Measurements from ENCODE around the gene BLOC1S4.
"Not testable (repeated sequence)": the region's sequence is repeated elsewhere in the genome, so short reads cannot be mapped to it uniquely, and the experiment has no call there.

Gene BLOC1S4, protein sequence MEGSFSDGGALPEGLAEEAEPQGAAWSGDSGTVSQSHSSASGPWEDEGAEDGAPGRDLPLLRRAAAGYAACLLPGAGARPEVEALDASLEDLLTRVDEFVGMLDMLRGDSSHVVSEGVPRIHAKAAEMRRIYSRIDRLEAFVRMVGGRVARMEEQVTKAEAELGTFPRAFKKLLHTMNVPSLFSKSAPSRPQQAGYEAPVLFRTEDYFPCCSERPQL

DNA sequence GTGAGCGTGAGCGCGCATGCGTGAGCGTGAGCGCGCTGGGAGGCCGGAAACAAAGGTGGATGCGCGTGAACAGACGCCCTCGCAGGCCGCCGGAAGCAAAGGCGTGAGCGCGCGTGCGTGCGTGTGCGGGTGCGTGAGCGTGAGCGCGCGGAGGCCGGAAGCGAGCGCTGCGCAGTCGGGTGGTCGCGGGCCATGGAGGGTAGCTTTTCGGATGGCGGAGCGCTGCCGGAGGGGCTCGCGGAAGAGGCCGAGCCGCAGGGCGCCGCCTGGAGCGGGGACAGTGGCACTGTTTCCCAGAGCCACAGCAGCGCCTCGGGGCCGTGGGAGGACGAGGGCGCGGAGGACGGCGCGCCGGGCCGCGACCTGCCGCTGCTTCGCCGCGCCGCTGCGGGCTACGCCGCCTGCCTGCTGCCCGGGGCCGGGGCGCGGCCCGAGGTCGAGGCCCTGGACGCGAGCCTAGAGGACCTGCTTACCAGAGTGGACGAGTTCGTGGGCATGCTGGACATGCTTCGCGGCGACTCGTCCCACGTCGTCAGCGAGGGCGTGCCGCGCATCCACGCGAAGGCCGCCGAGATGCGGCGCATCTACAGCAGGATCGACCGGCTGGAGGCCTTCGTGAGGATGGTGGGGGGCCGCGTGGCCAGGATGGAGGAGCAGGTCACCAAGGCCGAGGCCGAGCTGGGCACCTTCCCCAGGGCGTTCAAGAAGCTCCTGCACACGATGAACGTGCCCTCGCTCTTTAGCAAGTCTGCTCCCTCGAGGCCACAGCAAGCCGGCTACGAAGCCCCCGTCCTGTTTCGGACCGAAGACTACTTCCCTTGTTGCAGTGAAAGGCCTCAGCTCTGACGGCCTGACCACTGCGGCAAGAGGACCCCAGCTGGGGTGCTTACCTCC is at the start of gene BLOC1S4:
Gene BLOC1S4 (plus strand): TSS at position 157 of the 894 bp plus-strand sequence. CDS start 36 bp downstream, at position 193.
- DNase-seq (ENCODE audit: low read depth in 2 of 3, low spot score in 2 of 3) = peak; percentile 61 to 82 (median 72)

DNA sequence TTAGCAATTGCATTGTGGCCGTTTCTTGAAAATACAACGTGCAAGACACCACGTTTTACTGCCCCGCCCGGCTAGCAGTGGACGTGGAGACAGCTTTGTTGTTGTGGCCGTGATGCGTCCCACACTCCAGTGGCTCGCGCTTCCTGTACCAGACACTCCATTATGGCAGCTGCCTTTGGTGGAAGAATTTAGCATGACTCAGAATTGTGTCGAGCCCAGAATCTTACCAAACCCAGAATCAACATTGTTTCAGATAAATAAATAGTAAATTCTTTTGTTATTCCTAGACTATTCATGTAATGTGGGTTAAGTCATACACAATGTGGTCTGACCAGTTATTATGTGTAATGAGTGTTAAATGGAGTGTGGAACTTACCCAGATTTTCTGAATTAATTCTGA is 47.6 kb upstream of the BLOC1S4 start:
- no peak for DNase-seq (ENCODE audit: low read depth in 2 of 3, low spot score in 2 of 3)

DNA sequence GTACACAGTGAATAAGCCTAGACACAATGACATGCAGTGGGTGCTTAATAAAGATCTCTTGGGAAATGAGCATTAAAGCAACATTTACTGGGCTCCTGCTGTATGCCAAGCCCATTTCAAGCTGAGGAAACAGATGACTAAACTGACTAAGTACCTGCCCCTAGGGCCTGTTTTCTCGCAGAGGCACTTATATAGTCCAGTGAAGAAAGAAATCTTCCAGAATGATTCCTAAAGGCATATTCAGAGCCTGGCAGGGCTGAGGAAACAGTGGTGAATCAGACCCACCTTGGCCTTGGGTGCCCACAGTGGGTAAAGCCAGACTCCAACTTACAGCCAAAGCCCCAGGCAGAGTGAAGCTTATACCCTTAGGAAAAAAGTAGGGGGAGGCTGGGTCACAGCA is 44.3 kb upstream of the BLOC1S4 start:
- no peak for DNase-seq (ENCODE audit: low read depth in 2 of 3, low spot score in 2 of 3)

DNA sequence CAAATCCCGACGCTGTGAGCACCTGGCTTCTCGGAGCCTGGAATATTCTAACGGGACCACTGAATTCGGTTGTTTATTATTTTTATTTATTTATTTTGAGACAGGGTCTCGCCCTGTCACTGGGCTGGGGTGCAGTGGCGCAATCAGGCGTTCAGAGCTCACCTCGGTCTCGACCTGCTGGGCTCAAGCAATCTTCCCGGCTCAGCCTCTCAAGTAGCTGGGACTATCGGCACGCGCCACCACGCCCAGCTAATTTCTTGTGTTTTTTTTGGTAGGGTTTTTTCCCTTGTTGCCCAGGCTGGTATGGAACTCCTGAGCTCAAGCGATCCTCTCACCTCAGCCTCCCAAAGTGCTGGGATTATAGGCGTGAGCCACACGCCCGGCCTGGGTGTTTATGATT is 43.8 kb upstream of the BLOC1S4 start:
- DNase-seq (ENCODE audit: low read depth in 2 of 3, low spot score in 2 of 3) = no peak

DNA sequence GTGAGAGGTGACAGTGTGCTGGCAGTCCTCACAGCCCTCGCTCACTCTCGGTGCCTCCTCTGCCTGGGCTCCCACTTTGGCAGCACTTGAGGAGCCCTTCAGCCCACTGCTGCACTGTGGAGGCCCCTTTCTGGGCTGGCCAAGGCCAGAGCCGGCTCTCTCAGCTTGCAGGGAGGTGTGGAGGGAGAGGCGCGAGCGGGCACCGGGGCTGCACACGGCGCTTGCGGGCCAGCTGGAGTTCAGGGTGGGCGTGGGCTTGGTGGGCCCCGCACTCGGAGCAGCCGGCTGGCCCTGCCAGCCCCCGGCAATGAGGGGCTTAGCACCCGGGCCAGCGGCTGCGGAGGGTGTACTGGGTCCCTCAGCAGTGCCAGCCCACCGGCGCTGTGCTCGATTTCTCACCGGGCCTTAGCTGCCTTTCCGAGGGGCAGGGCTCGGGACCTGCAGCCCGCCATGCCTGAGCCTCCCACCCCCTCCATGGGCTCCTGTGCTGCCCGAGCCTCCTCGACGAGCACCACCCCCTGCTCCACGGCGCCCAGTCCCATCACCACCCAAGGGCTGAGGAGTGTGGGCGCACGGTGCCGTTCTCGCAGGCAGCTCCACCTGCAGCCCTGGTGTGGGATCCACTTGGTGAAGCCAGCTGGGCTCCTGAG is 43.3 kb upstream of the BLOC1S4 start:
- DNase-seq (ENCODE audit: low read depth in 2 of 3, low spot score in 2 of 3) = not testable (repeated sequence)

DNA sequence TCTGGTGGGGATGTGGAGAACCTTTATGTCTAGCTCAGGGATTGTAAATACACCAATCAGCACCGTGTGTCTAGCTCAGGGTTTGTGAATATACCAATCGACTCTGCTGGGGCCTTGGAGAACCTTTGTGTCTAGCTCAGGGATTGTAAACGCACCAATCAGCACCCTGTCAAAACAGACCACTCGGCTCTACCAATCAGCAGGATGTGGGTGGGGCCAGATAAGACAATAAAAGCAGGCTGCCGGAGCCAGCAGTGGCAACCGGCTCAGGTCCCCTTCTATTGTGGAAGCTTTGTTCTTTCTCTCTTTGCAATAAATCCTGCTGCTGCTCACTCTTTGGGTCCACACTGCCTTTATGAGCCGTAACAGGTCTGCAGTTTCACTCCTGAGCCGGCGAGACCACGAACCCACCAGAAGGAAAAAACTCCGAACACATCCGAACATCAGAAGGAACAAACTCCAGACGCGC is 42.7 kb upstream of the BLOC1S4 start:
- DNase-seq (ENCODE audit: low read depth in 2 of 3, low spot score in 2 of 3) = not testable (repeated sequence)

DNA sequence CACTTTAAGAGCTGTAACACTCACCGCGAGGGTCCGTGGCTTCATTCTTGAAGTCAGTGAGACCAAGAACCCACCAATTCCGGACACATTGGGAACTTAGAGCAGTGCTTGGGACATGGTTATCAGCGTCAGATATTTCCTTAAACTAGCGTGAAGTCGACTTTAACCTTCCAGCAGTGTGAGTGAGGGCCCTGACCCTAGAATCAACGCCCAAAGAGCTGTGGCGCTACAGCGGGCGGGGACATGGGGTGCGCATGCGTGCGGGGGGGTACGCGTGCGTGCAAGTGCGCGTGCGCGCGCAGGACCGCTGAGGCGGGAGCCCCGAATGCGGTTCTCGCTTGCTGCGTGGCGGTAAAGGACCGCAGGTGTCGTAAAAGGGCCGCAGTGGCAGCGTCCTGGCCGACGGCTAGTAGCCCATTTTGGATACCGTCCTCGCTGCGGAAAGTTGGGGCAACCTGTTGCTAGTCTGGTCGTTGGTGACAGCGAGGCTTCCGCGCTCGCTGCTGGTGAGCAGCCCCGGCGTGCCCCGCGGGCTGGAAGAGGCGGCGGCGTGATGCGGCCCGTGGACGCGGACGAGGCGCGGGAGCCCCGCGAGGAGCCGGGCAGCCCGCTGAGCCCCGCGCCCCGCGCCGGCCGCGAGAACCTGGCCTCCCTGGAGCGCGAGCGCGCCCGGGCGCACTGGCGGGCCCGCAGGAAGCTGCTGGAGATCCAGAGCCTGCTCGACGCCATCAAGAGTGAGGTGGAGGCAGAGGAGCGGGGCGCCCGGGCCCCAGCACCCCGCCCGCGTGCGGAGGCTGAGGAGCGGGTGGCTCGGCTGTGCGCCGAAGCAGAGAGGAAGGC is 42.1 kb upstream of the BLOC1S4 start:
- peak; percentile 64 to 85 (median 83) for DNase-seq (ENCODE audit: low read depth in 2 of 3, low spot score in 2 of 3)

DNA sequence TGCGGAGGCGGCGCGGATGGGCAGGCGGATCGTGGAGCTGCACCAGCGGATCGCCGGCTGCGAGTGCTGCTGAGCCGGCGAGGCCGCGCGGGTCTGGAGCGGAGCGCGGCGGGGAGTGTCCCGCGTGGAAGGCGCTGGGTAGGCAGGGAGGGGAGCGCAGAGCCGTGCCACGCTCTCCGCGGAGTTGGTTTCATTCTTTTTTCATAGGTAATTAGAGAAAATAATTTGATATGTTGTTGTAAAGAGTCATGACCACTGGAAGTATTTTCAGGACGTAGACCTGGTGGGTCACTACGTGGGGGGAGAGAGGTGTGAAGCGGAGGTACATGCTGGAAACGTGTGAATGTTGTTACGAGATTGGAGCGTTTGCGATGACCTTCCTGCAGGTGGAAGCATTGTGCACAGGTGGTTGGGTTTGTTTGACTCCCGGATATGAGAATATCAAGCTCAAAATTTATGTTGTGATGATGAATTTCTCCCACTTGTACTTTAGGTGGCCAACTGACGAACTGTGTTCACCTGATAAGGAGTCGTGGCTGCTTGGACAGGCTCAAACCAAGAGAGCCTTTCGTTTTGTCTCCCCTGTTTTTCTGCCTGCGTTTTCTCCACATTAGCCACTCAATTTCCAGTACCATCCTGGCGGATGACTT is 41.3 kb upstream of the BLOC1S4 start:
- DNase-seq (ENCODE audit: low read depth in 2 of 3, low spot score in 2 of 3) = no peak

DNA sequence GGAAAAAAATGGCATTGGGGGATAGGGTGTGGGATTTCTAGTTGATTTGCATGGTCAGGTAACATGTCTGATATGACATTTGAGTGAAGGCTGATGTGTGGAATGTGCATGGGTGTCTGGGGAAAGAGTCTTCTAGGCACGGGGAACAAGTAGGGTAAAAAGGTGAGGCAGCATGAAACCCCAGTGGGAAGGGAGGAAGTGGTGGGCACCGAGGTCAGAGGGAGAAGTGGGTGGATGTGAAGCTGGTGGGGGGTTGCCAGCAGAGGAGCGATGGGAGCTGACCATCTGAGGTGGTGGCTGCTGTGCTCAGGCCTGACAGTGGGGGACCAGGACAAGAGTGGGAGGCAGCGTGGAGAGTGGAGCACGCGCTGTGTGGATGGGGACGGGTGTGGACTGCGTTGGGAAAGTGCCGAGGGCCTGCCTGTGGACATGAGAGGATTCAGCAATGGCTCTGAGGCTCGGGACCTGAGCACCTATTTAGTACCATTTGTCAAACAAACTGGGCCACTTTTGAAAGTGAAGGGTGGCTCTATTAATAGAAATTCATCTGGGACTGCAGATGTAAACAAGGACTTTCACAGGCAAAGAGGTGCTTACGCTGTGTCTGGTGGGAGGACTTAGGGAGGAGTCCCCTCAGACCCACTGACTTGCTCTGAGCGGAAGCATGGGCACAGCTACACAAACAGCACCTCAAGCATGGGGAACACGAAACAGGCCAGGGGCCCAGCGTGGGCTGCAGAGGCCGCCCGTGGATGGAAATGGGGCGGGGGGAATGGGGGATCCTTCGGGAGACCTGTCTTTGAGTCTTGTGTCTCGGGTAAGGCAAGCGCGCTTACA is 39.0 kb upstream of the BLOC1S4 start:
- no peak for DNase-seq (ENCODE audit: low read depth in 2 of 3, low spot score in 2 of 3)

DNA sequence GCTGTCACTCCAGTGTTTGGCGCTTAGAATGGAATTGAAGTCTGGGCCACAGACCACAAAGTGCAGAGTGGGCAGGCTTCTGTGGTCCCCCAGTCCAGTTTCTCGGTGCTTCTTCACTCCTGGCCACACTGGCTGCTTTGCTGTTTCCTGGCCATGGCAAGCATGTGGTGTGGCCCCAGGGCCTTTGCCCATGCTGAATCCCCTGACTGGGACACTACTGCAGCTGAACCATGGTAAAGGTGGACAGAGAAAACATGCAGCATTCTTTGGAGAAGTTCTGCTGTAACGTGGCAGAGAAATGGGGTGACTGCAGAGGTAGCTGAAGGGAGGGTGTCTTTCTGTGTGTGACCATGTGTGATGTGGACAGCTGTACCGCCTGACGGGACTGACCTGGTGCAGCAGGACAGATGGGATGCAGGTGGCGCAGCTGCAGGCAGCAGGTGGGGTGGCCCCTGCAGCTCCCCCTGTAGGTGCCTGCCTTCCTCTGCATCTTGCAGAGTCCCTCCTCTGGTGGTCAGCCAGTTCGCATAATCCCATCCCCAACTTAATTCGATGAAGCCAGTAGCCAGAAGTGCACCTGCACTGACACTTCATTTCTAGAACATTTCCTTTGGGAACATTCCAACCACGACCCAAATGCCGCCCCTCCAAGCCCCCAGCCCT is 35.5 kb upstream of the BLOC1S4 start:
- no peak for DNase-seq (ENCODE audit: low read depth in 2 of 3, low spot score in 2 of 3)

DNA sequence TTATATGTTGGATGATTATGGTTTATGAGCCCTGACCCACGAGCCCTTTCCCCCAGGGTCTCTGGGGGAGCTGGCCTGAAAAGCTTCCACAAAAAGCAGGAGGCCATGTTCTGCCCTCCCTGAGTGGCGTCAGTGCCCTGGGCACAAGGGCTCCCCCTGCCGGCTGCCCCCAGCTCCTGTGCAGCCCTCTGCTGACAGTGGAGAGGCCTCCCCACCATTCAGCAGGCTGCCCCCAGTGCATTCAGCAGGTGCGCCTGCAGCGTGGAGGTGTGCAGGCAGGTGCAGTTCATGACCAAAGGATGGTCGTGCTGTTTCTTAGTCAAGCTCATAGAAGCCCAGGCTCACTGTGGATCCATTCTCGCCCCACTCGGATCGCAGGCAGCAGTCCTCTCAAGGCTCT is 34.8 kb upstream of the BLOC1S4 start:
- DNase-seq (ENCODE audit: low read depth in 2 of 3, low spot score in 2 of 3) = no peak

DNA sequence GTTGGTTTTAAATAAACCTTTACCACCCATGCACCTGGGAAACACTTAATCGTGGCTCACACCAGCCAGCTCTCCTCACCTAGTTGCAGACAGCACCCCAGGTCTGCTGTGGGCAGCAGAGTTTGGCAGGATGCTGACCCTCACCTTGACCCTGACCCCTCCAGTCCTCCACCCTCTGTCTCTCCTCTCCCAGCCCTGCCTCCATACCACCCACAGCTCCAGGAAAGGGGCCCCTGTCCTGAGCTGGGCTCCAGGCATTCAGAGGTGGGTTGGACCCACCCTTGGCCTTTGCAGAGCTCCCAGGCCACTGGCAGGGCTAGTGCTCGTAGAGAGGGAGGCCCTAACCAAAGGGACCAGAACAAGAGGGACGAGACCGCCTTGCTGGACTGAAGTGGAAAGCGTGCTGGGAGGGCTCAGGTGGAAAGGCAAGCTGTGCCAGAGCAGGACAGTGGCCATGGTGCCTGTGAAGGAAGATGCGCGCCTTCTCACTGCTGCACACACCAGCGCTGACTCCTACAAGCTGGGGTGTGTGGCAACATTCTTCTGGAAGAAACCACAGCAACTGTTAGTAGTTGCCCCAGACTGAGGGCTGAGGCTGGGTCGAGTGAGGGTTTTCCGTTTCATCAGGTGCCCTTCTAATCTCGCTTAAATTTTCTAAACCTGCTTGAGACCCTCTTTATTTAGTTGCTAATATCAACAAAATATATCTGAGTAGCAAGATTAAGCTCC is 32.9 kb upstream of the BLOC1S4 start:
- DNase-seq (ENCODE audit: low read depth in 2 of 3, low spot score in 2 of 3) = no peak

DNA sequence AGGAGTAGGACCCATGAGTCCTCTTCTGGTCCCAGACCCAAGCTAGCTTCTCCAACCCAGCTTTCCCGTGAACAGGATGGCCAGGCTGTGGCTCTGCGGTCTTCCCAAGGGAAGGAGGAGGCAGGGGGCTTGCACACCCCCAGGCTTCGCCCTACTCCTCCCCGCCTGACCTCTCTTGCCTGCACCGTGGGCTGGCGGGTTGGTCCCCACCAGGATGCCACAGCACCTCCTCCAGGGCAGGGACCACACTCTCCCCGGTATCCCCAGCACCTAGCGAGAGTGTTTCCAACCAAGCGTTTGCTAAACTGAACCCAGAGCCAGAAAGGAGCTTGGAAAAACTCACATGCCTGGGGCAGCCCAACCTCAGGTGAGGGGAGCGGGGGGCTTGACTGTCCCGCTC is 31.3 kb upstream of the BLOC1S4 start:
- no peak for DNase-seq (ENCODE audit: low read depth in 2 of 3, low spot score in 2 of 3)

DNA sequence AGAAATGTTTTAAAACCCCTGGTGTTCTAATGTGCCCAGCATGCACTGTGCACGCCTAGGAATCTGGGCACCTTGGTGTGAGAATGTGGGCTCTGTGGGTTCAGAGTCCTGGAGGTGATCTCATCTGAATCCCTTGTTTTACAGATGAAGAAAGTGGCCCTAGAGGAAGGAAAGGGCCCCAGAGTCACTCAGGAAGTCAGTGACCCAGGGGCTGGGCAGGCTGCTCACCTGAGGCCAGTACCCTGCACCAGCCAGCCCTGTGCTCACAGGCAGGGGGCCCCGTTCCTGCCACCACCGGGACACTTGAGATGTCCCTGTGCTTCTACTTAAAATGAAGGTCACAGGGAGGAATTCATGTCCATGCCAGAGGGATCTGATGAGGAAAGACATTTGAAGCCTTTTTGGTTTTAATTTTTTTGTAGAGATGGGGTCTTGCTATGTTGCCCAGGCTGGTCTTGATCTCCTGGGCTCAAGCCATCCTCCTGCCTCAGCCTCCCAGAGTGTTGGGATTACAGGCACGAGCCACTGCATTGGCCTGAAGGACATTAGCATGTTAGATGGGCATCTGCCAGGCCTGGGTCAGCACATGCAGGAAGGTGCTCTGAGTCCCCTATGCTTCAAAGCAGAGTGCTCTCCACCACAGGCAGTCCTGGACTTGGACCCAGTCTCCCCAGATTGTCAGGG is 29.7 kb upstream of the BLOC1S4 start:
- no peak for DNase-seq (ENCODE audit: low read depth in 2 of 3, low spot score in 2 of 3)

DNA sequence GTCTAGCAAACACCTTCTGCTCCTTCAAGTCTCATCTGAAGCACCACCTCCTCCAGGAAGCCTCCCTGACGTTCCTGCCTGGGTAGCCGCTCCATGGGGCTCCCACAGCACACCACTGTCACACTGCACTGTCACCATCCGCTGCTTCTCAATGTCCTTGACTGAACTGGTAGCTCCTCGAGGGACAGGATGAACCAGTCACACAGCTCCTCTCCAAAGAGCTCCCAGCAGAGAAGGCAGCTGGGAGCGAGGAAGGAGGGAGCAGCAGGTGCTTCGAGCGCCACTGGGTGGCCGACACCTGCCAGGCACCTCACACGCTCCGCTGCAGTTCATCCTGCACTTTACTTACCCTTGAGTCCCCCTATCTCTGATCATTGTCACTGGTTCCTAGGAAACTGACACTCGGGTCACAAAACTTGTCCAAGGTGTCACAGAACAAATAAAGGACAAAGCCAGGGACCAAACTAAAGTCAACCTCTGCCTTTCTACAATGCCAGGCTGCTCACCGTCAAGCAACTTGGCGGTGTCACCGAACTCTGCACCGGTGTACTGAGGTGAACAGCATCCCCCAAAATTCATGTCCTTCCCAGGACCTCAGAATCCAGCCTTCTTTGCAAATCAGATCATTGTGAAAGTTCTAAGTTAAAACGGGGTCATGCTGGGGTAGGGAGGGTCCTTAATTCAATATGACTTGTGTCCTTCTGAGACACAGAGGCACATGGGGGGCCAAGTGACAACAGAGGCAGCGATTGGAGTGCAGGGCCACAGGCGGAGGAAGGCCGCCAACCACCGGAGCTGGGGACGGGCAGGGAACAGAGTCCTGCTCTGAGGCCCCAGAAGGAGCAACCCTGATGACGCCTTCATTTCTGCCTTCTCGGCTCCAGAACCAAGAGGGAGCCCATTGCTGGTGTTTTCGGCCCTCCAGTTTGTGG is 27.8 kb upstream of the BLOC1S4 start:
- DNase-seq (ENCODE audit: low read depth in 2 of 3, low spot score in 2 of 3) = no peak

DNA sequence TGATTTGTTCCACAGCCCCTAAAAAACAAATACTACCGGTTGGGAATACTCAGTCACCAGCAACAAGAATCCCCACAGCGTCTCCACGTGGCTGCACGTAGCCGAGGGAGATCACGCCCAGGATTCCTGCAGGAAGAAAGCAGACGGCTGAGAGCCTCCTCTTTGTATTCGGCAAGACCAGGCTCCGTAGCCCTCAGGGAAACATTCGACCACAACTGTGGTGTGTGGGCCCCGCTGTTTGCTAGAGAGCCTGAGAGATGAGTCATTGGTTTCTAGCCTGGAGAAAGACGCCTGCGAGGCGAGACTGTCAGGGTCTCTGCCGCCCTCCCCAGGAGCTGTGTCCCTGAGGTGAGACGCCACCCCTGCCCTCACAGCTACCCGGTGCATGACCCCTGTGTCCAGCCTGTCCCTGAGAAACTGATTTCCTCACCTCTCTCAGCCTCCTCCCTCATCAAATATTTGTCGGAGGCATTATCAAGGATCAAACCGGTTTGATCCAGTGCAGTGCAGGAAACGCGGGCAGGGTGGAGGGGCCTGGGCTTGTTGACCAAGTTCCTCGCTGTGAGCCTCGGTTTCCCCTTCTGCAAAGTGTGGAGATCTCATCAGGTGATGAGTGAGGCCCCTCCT is 27.0 kb upstream of the BLOC1S4 start:
- peak in 2 of 3 experiments; percentile 48 to 60 for DNase-seq (ENCODE audit: low read depth in 2 of 3, low spot score in 2 of 3)

Measured in activated CD8-positive, alpha-beta memory T cell treated with anti-CD3 and anti-CD28 coated beads for 48 hours (primary cell).